Adrenal gland (tissue), 12 donors: ENCODE results near the gene TRIM37. TPM values are rescaled to one million over a fixed set of nuclear protein-coding genes. Genes with fewer than 3 reads are reported as not detected.

Source experiments
- DNase-seq, 7 donors: peaks; one replicate each; pipeline ENCODE4 v3.0.0-alpha.2; 2019 to 2020
- H3K27ac ChIP-seq, 5 donors: fragments of 200-600 bp; sonication (generic) in 4 of 5; 1 replicate in 3 of 5; 2 replicates in 2 of 5; pipeline versions ENCODE4 v1.5.1 to v1.8.0; 2016 to 2020; ENCODE audit warnings: mild to moderate bottlenecking in 1 of 5
- H3K27me3 ChIP-seq: fragments of 200-600 bp; 2 replicates; pipeline ENCODE4 v1.8.0; 2021
- H3K36me3 ChIP-seq, 2 donors: fragments of 200-600 bp; replicated peaks in 1 of 2; 1 replicate in 1 of 2; 2 replicates in 1 of 2; pipeline versions ENCODE4 v1.5.1 to v1.8.0; 2018 to 2022
- H3K4me1 ChIP-seq, 2 donors: fragments of 200-600 bp; replicated peaks in 1 of 2; 1 replicate in 1 of 2; 2 replicates in 1 of 2; pipeline versions ENCODE4 v1.5.1 to v1.8.0; 2018 to 2021
- H3K4me3 ChIP-seq, 4 donors: fragments of 200-600 bp; sonication (generic) in 3 of 4; one replicate each; pipeline ENCODE4 v1.5.1; 2016 to 2018
- H3K9me3 ChIP-seq, 3 donors: fragments of 200-600 bp; sonication (generic) in 1 of 3; replicated peaks in 1 of 3; 1 replicate in 2 of 3; 2 replicates in 1 of 3; pipeline versions ENCODE4 v1.5.1 to v1.8.0; 2016 to 2021
- CTCF ChIP-seq, 6 experiments: fragments of 450-650 bp in 4 of 6; fragments of 200-600 bp in 2 of 6; sonication (generic) in 1 of 6; IDR thresholded peaks; 1 replicate in 5 of 6; 2 replicates in 1 of 6; pipeline versions ENCODE4 v1.5.1 to v1.8.0; 2016 to 2021; ENCODE audit warnings: antibody characterized with exemption in 6 of 6, mild to moderate bottlenecking in 2 of 6, moderate library complexity in 1 of 6
- POLR2A ChIP-seq, 2 donors: fragments of 450-650 bp; IDR thresholded peaks; one replicate each; pipeline ENCODE4 v1.6.1; 2017; ENCODE audit warnings: antibody characterized with exemption in 2 of 2, mild to moderate bottlenecking in 2 of 2, moderate library complexity in 1 of 2
- WGBS, 4 donors: extraction: QIAGEN DNeasy Blood & Tissue Kit in 2 of 4; methylation state at CpG; one replicate each; pipeline versions ENCODE4 v1.1.5 to v1.1.7; 2013 to 2017; 5-methylcytosine and 5-hydroxymethylcytosine counted together
- intact Hi-C, 2 donors: fragments of 100-400 bp; cut with DNase I; formaldehyde crosslinking; loops; one replicate each; pipeline versions ENCODE4 v1.14.1 to v1.15.0; 2022 to 2023
- polyA plus RNA-seq, 3 donors: library from polyadenylated mRNA; stranded (reverse); fragments of 200-250 nt in 2 of 3; fragments of 350-450 nt in 1 of 3; fragmentation: Illumina TruSeq in 1 of 3; extraction: RNeasy Lipid Tissue Mini Kit (QIAGEN cat#74804) in 1 of 3; gene quantifications; one replicate each; pipeline ENCODE4 v1.2.3, GENCODE V29; 2013 to 2014
- total RNA-seq, 9 donors: library from RNA; depleted of rRNA in 4 of 9; stranded (reverse); fragments of >200 nt in 4 of 9; fragments of 120-200 nt in 1 of 9; fragmentation: NEBNext Ultra II Directional in 1 of 9; extraction: Animal tissue kit (Norgen Biotek cat#: 25700) in 1 of 9; gene quantifications; one replicate each; pipeline versions ENCODE4 v1.1.0 to v1.2.4, GENCODE V29; 2013 to 2023
- donor health status: healthy with polysubstance abuse.
- donor health status: Bipolar disorder and iron deficiency.
- donor health status: DM: yes; HTN: yes; CAD: no.
- donor health status: DM: no; HTN: no; CAD: no.
- donor health status: DM: no; HTN: no; CAD: no.
- donor health status: DM: yes; HTN: yes; CAD: no.

Gene TRIM37
- total and polyA plus RNA-seq, 12 donors: 6.0 to 37.2 (median 25.0) TPM

DNA sequence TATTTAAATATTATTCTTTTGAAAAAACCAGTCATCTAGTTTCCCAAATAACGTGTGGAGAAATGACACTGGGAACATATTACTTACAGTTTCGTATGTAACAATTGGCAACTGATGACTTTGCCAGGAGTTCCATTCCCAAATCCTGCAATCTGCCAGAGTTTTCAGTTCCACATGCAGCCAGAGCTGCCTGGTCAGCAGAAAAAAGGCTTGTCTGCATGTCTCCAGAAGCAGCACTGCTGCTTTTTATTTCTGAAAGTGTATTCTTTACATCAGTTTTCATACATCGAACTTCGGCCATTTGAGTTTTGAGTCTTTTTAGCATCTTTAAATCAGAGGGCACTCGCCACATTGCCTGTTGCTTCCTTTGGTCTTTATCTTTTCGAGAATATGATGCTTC is 78.4 kb downstream of the TRIM37 start:
- Histone ChIP-seq H3K4me3 (no peak overlapping the region), H3K36me3 (peaks cover 0 to 19% of the 10 kb centered on the region in 2 donors), H3K4me1 (no peaks in the 10 kb centered on the region), H3K27me3 (no peaks in the 10 kb centered on the region), H3K9me3 (no peaks in the 10 kb centered on the region), H3K27ac (no peak overlapping the region)
- intact Hi-C loops: no loop called here
- 89 to 94% (median 91%) methylated on average over 6 of the region's 6 CpGs for WGBS, 4 donors
- no peak for DNase-seq
- TF ChIP-seq POLR2A (IDR thresholded peaks at IDR 0.05): no peak

- H3K9me3 ChIP-seq: no peaks in the 10 kb centered on the region
- TF ChIP-seq CTCF (IDR thresholded peaks at IDR 0.05) (no peak), POLR2A (IDR thresholded peaks at IDR 0.05) (no peak)
- H3K4me3 ChIP-seq: no peak overlapping the region
- no peaks in the 10 kb centered on the region for H3K4me1 ChIP-seq
- no peaks in the 10 kb centered on the region for H3K27me3 ChIP-seq
- no peak for DNase-seq
- 75 to 88% (median 81%) methylated on average over 4 of the region's 4 CpGs for WGBS, 4 donors
- intact Hi-C loops: no loop called here
- no peak overlapping the region for H3K27ac ChIP-seq
- H3K36me3 ChIP-seq: peaks cover 0 to 19% of the 10 kb centered on the region in 2 donors
Observed at GRCh38 chr17:59027750-59028149, 78.9 kb downstream of the TRIM37 start.

GRCh38 chr17:59026176-59026939 is 80.3 kb downstream of the TRIM37 start:
- WGBS, 4 donors: 76 to 93% (median 90%) methylated on average over 1 of the region's 1 CpG
- Histone ChIP-seq H3K4me3 (no peak overlapping the region), H3K27me3 (no peaks in the 10 kb centered on the region), H3K4me1 (no peaks in the 10 kb centered on the region), H3K36me3 (peaks cover 0 to 13% of the 10 kb centered on the region in 2 donors), H3K9me3 (no peaks in the 10 kb centered on the region), H3K27ac (no peak overlapping the region)
- no peak for DNase-seq
- TF ChIP-seq POLR2A (IDR thresholded peaks at IDR 0.05) (no peak), CTCF (IDR thresholded peaks at IDR 0.05) (no peak)
- intact Hi-C loops: no loop called here

DNA sequence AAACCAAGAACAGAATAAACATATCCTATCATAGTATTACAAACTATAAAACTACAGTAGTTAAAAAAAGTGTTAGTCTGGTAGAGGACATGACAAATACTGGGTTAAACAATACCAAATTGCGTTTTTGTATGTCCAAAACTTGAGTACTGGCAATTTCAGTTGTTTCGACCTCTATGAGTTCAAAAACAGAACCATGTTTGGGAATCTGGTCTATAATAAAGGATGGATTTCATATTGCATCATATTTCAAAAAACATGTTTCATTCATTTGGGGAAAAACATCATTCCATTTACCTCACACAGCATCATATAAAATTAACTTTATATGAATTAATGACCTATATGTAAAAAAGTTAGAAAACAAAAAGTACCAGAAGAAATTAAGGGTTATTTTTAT is 81.8 kb downstream of the TRIM37 start:
- no peak for TF ChIP-seq POLR2A (IDR thresholded peaks at IDR 0.05)
- no peak for TF ChIP-seq CTCF (IDR thresholded peaks at IDR 0.05)
- peaks cover 0 to 8% of the 10 kb centered on the region in 2 donors for H3K36me3 ChIP-seq
- 92 to 97% (median 95%) methylated on average over 2 of the region's 2 CpGs for WGBS, 4 donors

GRCh38 chr17:59018019-59018418 is 88.7 kb downstream of the TRIM37 start:
- Histone ChIP-seq H3K27me3 (no peaks in the 10 kb centered on the region), H3K9me3 (no peaks in the 10 kb centered on the region), H3K36me3 (no peaks in the 10 kb centered on the region), H3K4me3 (no peak overlapping the region), H3K27ac (no peak overlapping the region), H3K4me1 (no peaks in the 10 kb centered on the region)
- TF ChIP-seq POLR2A (IDR thresholded peaks at IDR 0.05) (no peak), CTCF (IDR thresholded peaks at IDR 0.05) (no peak)
- WGBS, 4 donors: 79 to 85% (median 80%) methylated on average over 1 of the region's 1 CpG
- intact Hi-C loops: no loop called here
- no peak for DNase-seq

More for the DNA sequence above, 81.8 kb downstream of the TRIM37 start:
- no peaks in the 10 kb centered on the region for H3K9me3 ChIP-seq
- no peaks in the 10 kb centered on the region for H3K27me3 ChIP-seq
- H3K27ac ChIP-seq: no peak overlapping the region
- intact Hi-C loops: no loop called here
- H3K4me1 ChIP-seq: no peaks in the 10 kb centered on the region
- no peak overlapping the region for H3K4me3 ChIP-seq
- no peak for DNase-seq
